H1 (cell line): ENCODE measurements around the gene GNG12. TPM values are rescaled to one million over a fixed set of nuclear protein-coding genes. Genes with fewer than 3 reads are reported as not detected.

Experiments used
- CTCF ChIA-PET: fragments of 300-600 bp; sonication (Branson Sonifier 250); formaldehyde crosslinking; loops from one replicate; lab custom pipeline; 2021; ENCODE audit not compliant: partially characterized antibody; lab: Charles Lee
- POLR2A ChIA-PET: fragments of 300-600 bp; sonication (Branson Sonifier 250); formaldehyde crosslinking; loops from one replicate; lab custom pipeline; 2021; ENCODE audit warnings: inconsistent platforms; ENCODE audit not compliant: partially characterized antibody; lab: Charles Lee
- DNase-seq, 2 experiments: peaks; one replicate each; pipeline versions ENCODE4 v3.0.0 to v3.0.0-alpha.2; 2010 to 2022; ENCODE audit warnings: low spot score in 2 of 2, low read depth in 1 of 2, mixed read lengths in 1 of 2
- FAIRE-seq: peaks from 2 replicates; lab custom pipeline; 2011; peaks lifted over from hg19 to GRCh38; lab: Jason Lieb, UNC
- H2AFZ ChIP-seq: 2 replicates; pipeline ENCODE4 v1.8.1; 2012; ENCODE audit warnings: low read length, inconsistent platforms
- H2AK5ac ChIP-seq: 2 replicates; pipeline ENCODE4 v1.6.1; 2013; ENCODE audit warnings: low read depth, low read length
- H2BK120ac ChIP-seq: replicated peaks from 2 replicates; pipeline ENCODE3; 2013; ENCODE audit warnings: low read depth, low read length, inconsistent platforms
- H2BK12ac ChIP-seq: 2 replicates; pipeline ENCODE4 v1.6.1; 2013; ENCODE audit warnings: low read depth, low read length
- H2BK15ac ChIP-seq: 2 replicates; pipeline ENCODE4 v1.6.1; 2013; ENCODE audit warnings: low read length
- H2BK20ac ChIP-seq: 2 replicates; pipeline ENCODE4 v1.6.1; 2013; ENCODE audit warnings: low read length
- H2BK5ac ChIP-seq: 2 replicates; pipeline ENCODE4 v1.6.1; 2013; ENCODE audit warnings: low read depth, low read length
- H3K14ac ChIP-seq: 2 replicates; pipeline ENCODE4 v1.6.1; 2013; ENCODE audit warnings: inconsistent platforms; ENCODE audit not compliant: insufficient read length
- H3K18ac ChIP-seq: 2 replicates; pipeline ENCODE4 v1.6.1; 2013; ENCODE audit warnings: low read length; ENCODE audit errors: extremely low read depth
- H3K23ac ChIP-seq: 2 replicates; pipeline ENCODE4 v1.6.1; 2013; ENCODE audit warnings: inconsistent platforms; ENCODE audit not compliant: insufficient read length
- H3K23me2 ChIP-seq: 2 replicates; pipeline ENCODE4 v1.6.1; 2013; ENCODE audit warnings: low read depth, low read length
- H3K27ac ChIP-seq: 2 replicates; pipeline ENCODE4 v1.6.1; 2011; ENCODE audit warnings: low read depth, low read length, inconsistent platforms
- H3K27me3 ChIP-seq, 4 experiments: replicated peaks in 1 of 4; 1 replicate in 1 of 4; 2 replicates in 3 of 4; pipeline versions ENCODE4 v1.6.1 to v1.8.1; 2011 to 2013; ENCODE audit warnings: low read length in 3 of 4, mild to moderate bottlenecking in 3 of 4, inconsistent platforms in 2 of 4, mixed read lengths in 2 of 4, moderate library complexity in 1 of 4; ENCODE audit not compliant: control insufficient read depth in 3 of 4, insufficient read depth in 3 of 4; ENCODE audit errors: extremely low read depth in 1 of 4
- H3K36me3 ChIP-seq, 4 experiments: 2 replicates each; pipeline versions ENCODE4 v1.6.1 to v1.8.1; 2011 to 2013; ENCODE audit warnings: mild to moderate bottlenecking in 4 of 4, low read length in 3 of 4, moderate library complexity in 2 of 4, control low read depth in 1 of 4, inconsistent platforms in 1 of 4; ENCODE audit not compliant: insufficient read depth in 4 of 4, control insufficient read depth in 2 of 4
- H3K4ac ChIP-seq: replicated peaks from 2 replicates; pipeline ENCODE3; 2013; ENCODE audit warnings: low read length, low read depth, mixed read lengths, inconsistent platforms; ENCODE audit not compliant: insufficient read length
- H3K4me1 ChIP-seq, 4 experiments: replicated peaks in 1 of 4; 1 replicate in 1 of 4; 2 replicates in 3 of 4; pipeline versions ENCODE4 v1.6.1 to v1.8.1; 2011 to 2013; ENCODE audit warnings: low read length in 3 of 4, inconsistent platforms in 2 of 4, mixed read lengths in 1 of 4; ENCODE audit not compliant: insufficient read depth in 4 of 4, control insufficient read depth in 3 of 4
- H3K4me2 ChIP-seq, 2 experiments: 2 replicates each; pipeline versions ENCODE4 v1.6.1 to v1.8.1; 2011 to 2013; ENCODE audit warnings: low read depth in 2 of 2, low read length in 2 of 2, control low read depth in 1 of 2, inconsistent platforms in 1 of 2, mild to moderate bottlenecking in 1 of 2; ENCODE audit not compliant: insufficient read depth in 1 of 2
- H3K4me3 ChIP-seq, 4 experiments: fragments of 200-600, 300-600 bp in 1 of 4; sonication (generic), shearing (Covaris generic), sonication (Bioruptor Twin) in 1 of 4; 2 replicates each; pipeline versions ENCODE4 v1.5.1 to v1.8.1; 2011 to 2016; ENCODE audit warnings: low read length in 4 of 4, low read depth in 3 of 4, control low read depth in 2 of 4, inconsistent platforms in 2 of 4, mild to moderate bottlenecking in 2 of 4, mixed read lengths in 1 of 4, moderate library complexity in 1 of 4; ENCODE audit not compliant: insufficient read depth in 2 of 4; ENCODE audit errors: extremely low read depth in 1 of 4
- H3K56ac ChIP-seq: replicated peaks from 2 replicates; pipeline ENCODE3; 2013; ENCODE audit warnings: low read depth, mild to moderate bottlenecking, mixed read lengths, low read length, inconsistent platforms; ENCODE audit not compliant: insufficient read length
- H3K79me1 ChIP-seq: 2 replicates; pipeline ENCODE4 v1.6.1; 2013; ENCODE audit warnings: low read depth, low read length, control low read depth
- H3K79me2 ChIP-seq, 2 experiments: 2 replicates each; pipeline versions ENCODE4 v1.6.1 to v1.8.1; 2012 to 2013; ENCODE audit warnings: low read length in 2 of 2, mild to moderate bottlenecking in 2 of 2, inconsistent platforms in 1 of 2; ENCODE audit not compliant: insufficient read depth in 2 of 2, control insufficient read depth in 1 of 2
- H3K9ac ChIP-seq, 4 experiments: replicated peaks in 1 of 4; 1 replicate in 1 of 4; 2 replicates in 3 of 4; pipeline versions ENCODE4 v1.6.1 to v1.8.1; 2011 to 2013; ENCODE audit warnings: low read depth in 3 of 4, low read length in 3 of 4, control low read depth in 2 of 4, mild to moderate bottlenecking in 2 of 4, moderate library complexity in 2 of 4, inconsistent platforms in 1 of 4; ENCODE audit errors: extremely low read depth in 1 of 4
- H3K9me3 ChIP-seq, 2 experiments: 2 replicates each; pipeline versions ENCODE4 v1.6.1 to v1.8.1; 2012 to 2013; ENCODE audit warnings: mild to moderate bottlenecking in 2 of 2, moderate library complexity in 2 of 2, control low read depth in 1 of 2, inconsistent platforms in 1 of 2, low read depth in 1 of 2, low read length in 1 of 2, mixed read lengths in 1 of 2; ENCODE audit not compliant: insufficient read depth in 2 of 2
- H4K20me1 ChIP-seq, 2 experiments: replicated peaks in 1 of 2; 2 replicates each; pipeline versions ENCODE3 to v1.8.1; 2011 to 2013; ENCODE audit warnings: inconsistent platforms in 2 of 2, low read length in 2 of 2, mild to moderate bottlenecking in 1 of 2; ENCODE audit not compliant: insufficient read depth in 2 of 2, control insufficient read depth in 1 of 2
- H4K5ac ChIP-seq: 2 replicates; pipeline ENCODE4 v1.6.1; 2013; ENCODE audit warnings: low read length, low read depth, mixed read lengths, inconsistent platforms; ENCODE audit not compliant: insufficient read length
- H4K8ac ChIP-seq: 2 replicates; pipeline ENCODE4 v1.8.0; 2013; ENCODE audit warnings: mild to moderate bottlenecking, moderate library complexity, low read length, inconsistent platforms; ENCODE audit not compliant: insufficient read depth; ENCODE audit errors: extremely low read depth
- H4K91ac ChIP-seq: replicated peaks from 2 replicates; pipeline ENCODE3; 2013; ENCODE audit warnings: low read length, mixed read lengths, inconsistent platforms; ENCODE audit not compliant: insufficient read length
- EGR1 ChIP-seq: IDR thresholded peaks from 2 replicates; pipeline ENCODE4 v1.6.1; 2011; ENCODE audit warnings: low read depth, low read length, borderline replicate concordance
- FOSL1 ChIP-seq: IDR thresholded peaks from 2 replicates; pipeline ENCODE4 v1.6.1; 2011; ENCODE audit warnings: mild to moderate bottlenecking, low read depth, low read length, moderate library complexity; ENCODE audit not compliant: insufficient read depth
- HDAC6 ChIP-seq: IDR thresholded peaks from one replicate; pipeline ENCODE4 v1.7.1; 2012; ENCODE audit warnings: low read depth, mild to moderate bottlenecking, inconsistent platforms, low read length, moderate library complexity
- KDM1A ChIP-seq: fragments of 200-600, 300-600 bp; sonication (generic); IDR thresholded peaks from 2 replicates; pipeline ENCODE4 v1.7.1; 2016; ENCODE audit warnings: mild to moderate bottlenecking, low read length, borderline replicate concordance
- PHF8 ChIP-seq: fragments of 200-600 bp; sonication (generic); conservative IDR thresholded peaks from 2 replicates; pipeline ENCODE4 v1.7.1; 2012; ENCODE audit warnings: low read depth, mild to moderate bottlenecking, inconsistent platforms, low read length, moderate library complexity
- POLR2AphosphoS5 ChIP-seq: IDR thresholded peaks from 2 replicates; pipeline ENCODE4 v1.6.1; 2011; ENCODE audit warnings: low read depth, low read length
- RBBP5 ChIP-seq: IDR thresholded peaks from 2 replicates; pipeline ENCODE4 v1.7.1; 2012; ENCODE audit warnings: low read depth, mild to moderate bottlenecking, inconsistent platforms, low read length, moderate library complexity, borderline replicate concordance
- RNF2 ChIP-seq: fragments of 200-900, 300-1000 bp; sonication (generic); IDR thresholded peaks from 2 replicates; pipeline ENCODE4 v1.7.1; 2016; ENCODE audit warnings: borderline replicate concordance, low read depth, mild to moderate bottlenecking, antibody characterized with exemption, low read length; ENCODE audit not compliant: poor library complexity, severe bottlenecking; ENCODE audit errors: missing control alignments
- SIN3A ChIP-seq, 2 experiments: IDR thresholded peaks in 1 of 2; conservative IDR thresholded peaks in 1 of 2; 2 replicates each; pipeline ENCODE4 v1.6.1; 2011 to 2012; ENCODE audit warnings: low read length in 2 of 2, improper control_type of control experiment in 1 of 2, low read depth in 1 of 2, mild to moderate bottlenecking in 1 of 2
- SIX5 ChIP-seq: IDR thresholded peaks from 2 replicates; pipeline ENCODE4 v1.6.1; 2011; ENCODE audit warnings: mild to moderate bottlenecking, low read depth, low read length
- WGBS, 2 experiments: shearing (Covaris generic) in 1 of 2; methylation state at CpG; one replicate each; pipeline versions ENCODE4 v1.1.6 to v1.1.7; 2013 to 2015; ENCODE audit warnings: low lambda C conversion rate in 2 of 2, mixed read lengths in 2 of 2, inconsistent platforms in 1 of 2, low coverage in 1 of 2, missing lambda C conversion rate in 1 of 2; ENCODE audit not compliant: insufficient replicate concordance in 2 of 2, insufficient coverage in 1 of 2, insufficient read length in 1 of 2; ENCODE audit errors: extremely low coverage in 1 of 2, missing lambda C conversion rate in 1 of 2; 5-methylcytosine and 5-hydroxymethylcytosine counted together
- polyA plus RNA-seq, 7 experiments: library from polyadenylated mRNA; depleted of rRNA in 3 of 7; stranded (reverse) in 5 of 7; unstranded in 2 of 7; fragments of >200 nt in 5 of 7; fragments of 200-250 nt in 2 of 7; gene quantifications; 1 replicate in 5 of 7; 2 replicates in 1 of 7; 4 replicates in 1 of 7; pipeline versions ENCODE4 v1.2.1 to v1.2.3, GENCODE V29; 2011 to 2013; ENCODE audit warnings: missing spikeins in 2 of 7, mixed read lengths in 2 of 7
- total RNA-seq: library from RNA; stranded (reverse); fragmentation: NEBNext Ultra II Directional; extraction: Animal tissue kit (Norgen Biotek cat#: 25700); gene quantifications from 2 replicates; pipeline ENCODE4 v1.2.1, GENCODE V29; 2021
- TF ChIP-seq, protein P1 (sequence below): IDR thresholded peaks from 2 replicates; pipeline ENCODE4 v1.6.1; 2011; ENCODE audit warnings: low read length, improper control_type of control experiment
- TF ChIP-seq, protein P2 (sequence below): IDR thresholded peaks from 2 replicates; pipeline ENCODE4 v1.6.1; 2011; ENCODE audit warnings: low read depth, mild to moderate bottlenecking, low read length; ENCODE audit not compliant: insufficient read depth

The GNG12 gene
- total and polyA plus RNA-seq, 2 of the 8 experiments (the other 6 are each of a cell fraction or from before 2014, with no cell fraction given) = 11.4 to 35.8 TPM

DNA sequence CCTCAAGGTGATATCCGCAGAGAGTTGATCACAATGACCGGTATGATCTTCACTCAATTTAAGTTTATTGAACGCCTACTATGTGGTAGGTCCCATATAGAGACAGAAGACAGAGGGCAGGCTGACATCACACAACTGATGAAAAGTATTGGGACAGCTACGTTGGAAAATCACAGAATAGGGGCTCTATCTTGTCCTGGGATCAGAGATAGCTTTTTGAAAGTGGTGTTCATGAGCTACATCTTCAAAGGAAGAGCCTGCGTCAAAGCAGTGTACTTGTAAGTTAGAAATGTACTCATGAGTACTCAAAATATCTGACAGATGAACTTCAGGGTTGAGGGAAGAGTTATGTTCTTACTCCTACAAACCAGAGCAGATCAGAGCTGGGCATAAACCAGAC lies 93.9 kb downstream of the GNG12 start:
- Histone ChIP-seq H2BK20ac (peak overlapping the region; percentile 3; the same call in 1 of the 2 replicates), H3K23me2 (no peaks in the 10 kb centered on the region), H2AK5ac (no peak overlapping the region), H3K14ac (no peak overlapping the region), H4K5ac (no peak overlapping the region), H4K91ac (no peak overlapping the region), H2AFZ (no peak overlapping the region), H3K27ac (no peak overlapping the region), H3K4me1 (peaks cover under 1 to 10% (median 6%) of the 10 kb centered on the region in 4 experiments), H2BK5ac (no peak overlapping the region), H4K8ac (no peak overlapping the region), H3K4me3 (no peak overlapping the region), H3K4me2 (no peak overlapping the region), H4K20me1 (no peaks in the 10 kb centered on the region), H3K9ac (no peak overlapping the region), H3K79me2 (no peaks in the 10 kb centered on the region), H3K36me3 (no peaks in the 10 kb centered on the region), H3K23ac (no peak overlapping the region), H3K4ac (no peak overlapping the region), H2BK15ac (no peak overlapping the region), H3K56ac (no peak overlapping the region), H3K27me3 (no peaks in the 10 kb centered on the region), H2BK12ac (no peak overlapping the region), H3K79me1 (no peaks in the 10 kb centered on the region), H3K9me3 (no peaks in the 10 kb centered on the region), H2BK120ac (no peak overlapping the region), H3K18ac (no peak overlapping the region)
- FAIRE-seq (no peak), DNase-seq (no peak)
- WGBS, 2 experiments = 88% methylated on average over 5 of the region's 5 CpGs; no CpG with 5 or more reads in 1 of the 2 experiments
- CTCF ChIA-PET = interaction anchor here (0.8 to 3.2 kb wide), 5 partner anchors 21 to 169 kb away, joined by 3 to 15 read pairs (median 4); no protein-coding TSS in a partner anchor
- POLR2A ChIA-PET = no interaction called here
- no peak for TF ChIP-seq SIX5
- no peak for TF ChIP-seq HDAC6
- TF ChIP-seq, protein P1, sequence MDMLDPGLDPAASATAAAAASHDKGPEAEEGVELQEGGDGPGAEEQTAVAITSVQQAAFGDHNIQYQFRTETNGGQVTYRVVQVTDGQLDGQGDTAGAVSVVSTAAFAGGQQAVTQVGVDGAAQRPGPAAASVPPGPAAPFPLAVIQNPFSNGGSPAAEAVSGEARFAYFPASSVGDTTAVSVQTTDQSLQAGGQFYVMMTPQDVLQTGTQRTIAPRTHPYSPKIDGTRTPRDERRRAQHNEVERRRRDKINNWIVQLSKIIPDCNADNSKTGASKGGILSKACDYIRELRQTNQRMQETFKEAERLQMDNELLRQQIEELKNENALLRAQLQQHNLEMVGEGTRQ = no peak
- TF ChIP-seq KDM1A = no peak
- TF ChIP-seq, protein P2, sequence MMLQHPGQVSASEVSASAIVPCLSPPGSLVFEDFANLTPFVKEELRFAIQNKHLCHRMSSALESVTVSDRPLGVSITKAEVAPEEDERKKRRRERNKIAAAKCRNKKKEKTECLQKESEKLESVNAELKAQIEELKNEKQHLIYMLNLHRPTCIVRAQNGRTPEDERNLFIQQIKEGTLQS = no peak
- no peak for TF ChIP-seq RNF2
- TF ChIP-seq SIN3A (conservative IDR thresholded peaks at IDR 0.05 in 1 of 2, IDR thresholded peaks at IDR 0.05 in 1 of 2; ENCODE audit: low read depth in 1 of 2, low read length in 2 of 2) = no peak
- TF ChIP-seq FOSL1 = no peak
- no peak for TF ChIP-seq RBBP5
- TF ChIP-seq EGR1 = no peak
- no peak for TF ChIP-seq PHF8
- no peak for TF ChIP-seq POLR2AphosphoS5
